Skeletal muscle tissue (tissue), 4 donors: Measurements from ENCODE around the gene REPIN1. TPM values are rescaled to one million over a fixed set of nuclear protein-coding genes. Genes with fewer than 3 reads are reported as not detected.

ENCODE experiments used
- H3K27ac ChIP-seq: one replicate; pipeline ENCODE4 v1.7.0; 2013; ENCODE audit warnings: mild to moderate bottlenecking, low read depth, low read length, inconsistent platforms
- H3K27me3 ChIP-seq, 3 donors: one replicate each; pipeline ENCODE4 v1.7.0; 2013; ENCODE audit warnings: low read length in 3 of 3; ENCODE audit not compliant: control insufficient read depth in 3 of 3, insufficient read depth in 3 of 3
- H3K36me3 ChIP-seq, 3 donors: one replicate each; pipeline ENCODE4 v1.7.0; 2013; ENCODE audit warnings: low read length in 3 of 3; ENCODE audit not compliant: control insufficient read depth in 3 of 3, insufficient read depth in 3 of 3
- H3K4me1 ChIP-seq, 3 donors: one replicate each; pipeline ENCODE4 v1.7.0; 2013; ENCODE audit warnings: low read length in 3 of 3, mild to moderate bottlenecking in 3 of 3; ENCODE audit not compliant: control insufficient read depth in 3 of 3, insufficient read depth in 3 of 3
- H3K4me3 ChIP-seq, 3 donors: one replicate each; pipeline ENCODE4 v1.7.0; 2013; ENCODE audit warnings: low read length in 3 of 3
- H3K9ac ChIP-seq, 3 donors: one replicate each; pipeline ENCODE4 v1.7.0; 2013; ENCODE audit warnings: low read length in 3 of 3, mild to moderate bottlenecking in 3 of 3, moderate library complexity in 2 of 3, low read depth in 1 of 3
- H3K9me3 ChIP-seq, 3 donors: one replicate each; pipeline ENCODE4 v1.7.0; 2013; ENCODE audit warnings: low read length in 3 of 3; ENCODE audit not compliant: control insufficient read depth in 3 of 3
- total RNA-seq: library from RNA; depleted of rRNA; stranded (reverse); fragments of >200 nt; gene quantifications from one replicate; pipeline ENCODE4 v1.2.3, GENCODE V29; 2014
- donor health status: Osteomylitis.

Gene REPIN1
- total RNA-seq, 1 donor from 2014 or later = 31.3 TPM

- Histone ChIP-seq H3K4me1 (peaks cover 21 to 45% (median 27%) of the 10 kb centered on the region in 3 donors), H3K27me3 (no peaks in the 10 kb centered on the region), H3K4me3 (no peak overlapping the region), H3K9me3 (no peaks in the 10 kb centered on the region), H3K9ac (no peak overlapping the region), H3K27ac (no peak overlapping the region), H3K36me3 (no peaks in the 10 kb centered on the region)
Observed at GRCh38 chr7:150358988-150359621, 9.5 kb upstream of the REPIN1 start.

GRCh38 chr7:150359622-150360362 lies 8.8 kb upstream of the REPIN1 start:
- H3K4me3 ChIP-seq = no peak overlapping the region
- no peaks in the 10 kb centered on the region for H3K27me3 ChIP-seq
- H3K36me3 ChIP-seq = no peaks in the 10 kb centered on the region
- no peak overlapping the region for H3K27ac ChIP-seq
- peaks cover 25 to 48% (median 32%) of the 10 kb centered on the region in 3 donors for H3K4me1 ChIP-seq
- H3K9me3 ChIP-seq = no peaks in the 10 kb centered on the region
- no peak overlapping the region for H3K9ac ChIP-seq

DNA sequence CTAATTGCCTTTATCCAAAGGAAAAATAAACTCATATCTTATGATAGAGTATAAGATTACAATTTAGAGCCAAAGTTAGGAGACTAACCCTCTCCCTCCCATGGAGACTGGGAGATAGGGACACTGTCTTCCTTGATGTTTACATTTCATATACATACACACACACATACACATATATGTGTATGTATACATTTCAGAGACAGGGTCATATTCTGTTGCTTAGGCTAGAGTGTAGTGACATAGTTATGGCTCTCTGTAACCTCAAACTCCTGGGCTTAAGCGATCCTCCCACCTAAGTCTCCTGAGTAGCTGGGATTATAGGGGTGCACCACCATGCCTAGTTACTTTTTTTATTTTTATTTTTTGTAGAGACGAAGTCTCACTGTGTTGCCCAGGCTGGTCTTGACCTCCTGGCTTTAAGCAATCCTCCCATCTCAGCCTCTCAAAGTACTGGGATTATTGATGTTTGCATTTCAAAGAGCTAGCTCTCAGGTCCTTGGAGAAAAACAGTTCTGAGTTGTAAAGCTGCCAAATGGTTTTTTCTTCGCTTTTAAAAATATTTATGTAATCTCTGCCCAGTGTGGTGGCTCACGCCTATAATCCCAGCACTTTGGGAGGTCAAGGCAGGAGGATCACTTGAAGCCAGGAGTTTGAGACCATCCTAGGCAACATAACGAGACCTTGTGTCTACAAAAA lies 8.1 kb upstream of the REPIN1 start:
- Histone ChIP-seq H3K36me3 (no peaks in the 10 kb centered on the region), H3K4me3 (no peak overlapping the region), H3K27me3 (no peaks in the 10 kb centered on the region), H3K4me1 (peaks cover 25 to 51% (median 32%) of the 10 kb centered on the region in 3 donors), H3K9me3 (no peaks in the 10 kb centered on the region), H3K9ac (no peak overlapping the region), H3K27ac (no peak overlapping the region)

GRCh38 chr7:150361402-150361801 lies 7.2 kb upstream of the REPIN1 start:
- no peaks in the 10 kb centered on the region for H3K9me3 ChIP-seq
- H3K9ac ChIP-seq = peak overlapping the region in 1 of 3 donors; percentile 42
- H3K36me3 ChIP-seq = no peaks in the 10 kb centered on the region
- no peak overlapping the region for H3K4me3 ChIP-seq
- no peaks in the 10 kb centered on the region for H3K27me3 ChIP-seq
- peaks cover 25 to 51% (median 32%) of the 10 kb centered on the region in 3 donors for H3K4me1 ChIP-seq
- H3K27ac ChIP-seq = no peak overlapping the region

DNA sequence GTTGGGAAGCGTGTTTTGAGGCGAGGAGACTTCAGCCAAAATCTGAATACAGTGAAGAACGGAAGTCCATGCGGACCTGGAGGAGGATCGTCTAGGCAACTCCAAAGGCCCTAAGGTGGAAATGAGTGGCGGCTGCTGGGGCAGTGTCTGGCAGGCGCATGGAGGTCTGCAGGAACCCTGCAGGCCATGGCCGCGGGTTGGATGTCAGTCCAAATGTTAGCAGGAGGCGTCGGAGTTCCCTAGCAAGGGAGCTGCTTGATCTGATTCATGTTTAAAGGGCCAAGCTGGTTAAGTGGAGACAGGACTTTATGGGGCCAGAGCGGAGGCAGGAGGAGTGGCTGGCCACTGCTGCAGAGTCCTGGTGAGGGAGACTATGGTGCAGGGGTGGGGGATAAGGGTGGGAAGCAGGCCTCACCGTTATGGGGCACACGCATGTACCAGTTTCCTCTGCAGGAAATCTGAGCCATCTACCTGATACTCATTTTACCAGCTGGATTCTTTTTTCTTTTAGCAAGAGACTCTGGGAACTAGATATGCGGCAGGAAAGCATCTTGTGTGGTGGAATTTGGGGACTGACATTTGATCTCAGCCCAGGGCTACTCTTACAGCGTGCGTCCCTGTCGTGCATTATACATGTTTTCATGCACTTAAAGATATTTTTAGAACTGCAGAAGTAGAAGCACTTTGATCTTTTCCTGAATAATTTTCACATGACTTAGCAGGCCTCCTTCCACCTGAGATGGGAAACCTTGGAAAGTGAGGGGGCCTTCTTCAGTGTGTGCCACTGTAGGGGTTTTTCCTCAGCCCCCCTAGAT lies 6.6 kb upstream of the REPIN1 start:
- Histone ChIP-seq H3K27ac (peak overlapping the region; percentile 12), H3K9ac (peak overlapping the region in 2 of 3 donors; percentile 15 to 42), H3K4me3 (no peak overlapping the region), H3K36me3 (no peaks in the 10 kb centered on the region), H3K9me3 (no peaks in the 10 kb centered on the region), H3K4me1 (peaks cover 25 to 51% (median 32%) of the 10 kb centered on the region in 3 donors), H3K27me3 (no peaks in the 10 kb centered on the region)

DNA sequence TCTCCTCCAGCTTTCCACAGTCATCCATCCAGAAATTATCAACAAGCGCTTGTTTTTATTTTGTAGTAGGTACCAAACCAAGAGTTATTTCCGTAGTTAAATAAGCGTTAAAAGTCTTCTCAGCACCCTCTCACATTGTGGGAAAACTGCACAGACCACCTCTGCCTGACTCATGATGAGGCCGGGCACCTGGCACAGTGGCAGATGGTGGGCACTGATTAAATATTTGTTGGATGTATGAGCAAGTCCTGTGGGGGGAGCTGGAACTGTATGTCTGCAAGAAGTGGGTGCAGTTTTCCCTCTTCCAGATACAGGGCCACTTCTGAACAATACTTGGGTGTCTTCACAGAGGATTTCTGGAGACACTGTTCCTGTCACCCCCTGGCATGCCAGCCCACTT lies 5.3 kb upstream of the REPIN1 start:
- Histone ChIP-seq H3K4me1 (peaks cover 25 to 48% (median 34%) of the 10 kb centered on the region in 3 donors), H3K27ac (no peak overlapping the region), H3K36me3 (no peaks in the 10 kb centered on the region), H3K9ac (no peak overlapping the region), H3K9me3 (no peaks in the 10 kb centered on the region), H3K4me3 (no peak overlapping the region), H3K27me3 (no peaks in the 10 kb centered on the region)

- H3K9me3 ChIP-seq = no peaks in the 10 kb centered on the region
- peaks cover 25 to 48% (median 34%) of the 10 kb centered on the region in 3 donors for H3K4me1 ChIP-seq
- peak overlapping the region; percentile 38 for H3K27ac ChIP-seq
- H3K9ac ChIP-seq = no peak overlapping the region
- no peaks in the 10 kb centered on the region for H3K27me3 ChIP-seq
- no peak overlapping the region for H3K4me3 ChIP-seq
- H3K36me3 ChIP-seq = no peaks in the 10 kb centered on the region
Observed at GRCh38 chr7:150363872-150364271, 4.8 kb upstream of the REPIN1 start.

GRCh38 chr7:150365194-150365593 lies 3.4 kb upstream of the REPIN1 start:
- Histone ChIP-seq H3K36me3 (peaks cover 4 to 8% (median 6%) of the 10 kb centered on the region in 3 donors), H3K27ac (no peak overlapping the region), H3K4me3 (no peak overlapping the region), H3K4me1 (peaks cover 35 to 51% (median 45%) of the 10 kb centered on the region in 3 donors), H3K27me3 (no peaks in the 10 kb centered on the region), H3K9me3 (no peaks in the 10 kb centered on the region), H3K9ac (no peak overlapping the region)

- Histone ChIP-seq H3K36me3 (peaks cover 6 to 13% (median 10%) of the 10 kb centered on the region in 3 donors), H3K27me3 (no peaks in the 10 kb centered on the region), H3K9me3 (no peaks in the 10 kb centered on the region), H3K9ac (no peak overlapping the region), H3K4me3 (no peak overlapping the region), H3K27ac (no peak overlapping the region), H3K4me1 (peaks cover 41 to 57% (median 51%) of the 10 kb centered on the region in 3 donors)
Observed at GRCh38 chr7:150365673-150366398, 2.8 kb upstream of the REPIN1 start.
